GM23248 (cell line): ENCODE measurements around the gene MPZL2.

ENCODE experiments used
- EZH2 ChIP-seq: fragments of 200-600 bp; sonication (generic); IDR thresholded peaks from 2 replicates; pipeline ENCODE4 v1.6.1; 2018; ENCODE audit warnings: antibody characterized with exemption, mild to moderate bottlenecking; ENCODE audit not compliant: insufficient read depth, poor library complexity, severe bottlenecking
- EZH2phosphoT487 ChIP-seq: fragments of 200-600 bp; sonication (generic); IDR thresholded peaks from 2 replicates; pipeline ENCODE4 v1.6.1; 2018; ENCODE audit warnings: antibody characterized with exemption, moderate library complexity, mild to moderate bottlenecking, low read depth; ENCODE audit not compliant: insufficient read depth

DNA sequence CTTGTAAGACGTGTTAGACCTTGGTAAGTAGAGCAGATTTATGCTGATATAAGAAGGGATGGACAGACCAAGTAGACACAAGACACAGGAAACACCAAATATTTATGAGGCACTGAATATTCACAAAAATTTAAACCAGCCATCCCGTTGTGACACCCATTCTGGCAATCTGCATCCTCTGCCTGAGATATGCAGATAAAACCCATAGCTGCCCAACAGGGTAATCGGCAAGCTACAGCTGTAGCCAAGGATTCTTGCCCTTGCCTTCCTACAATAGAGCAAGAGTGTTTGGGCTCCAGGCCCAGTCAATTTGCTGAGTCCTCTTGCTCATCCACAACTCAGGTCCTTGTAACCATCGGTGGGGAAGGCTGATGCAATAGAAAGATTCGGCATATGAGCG, 18.5 kb upstream of the MPZL2 start:
- TF ChIP-seq EZH2 (no peak), EZH2phosphoT487 (no peak)
